K562 (cell line): ENCODE measurements around the gene RNF168. TPM values are rescaled to one million over a fixed set of nuclear protein-coding genes. Genes with fewer than 3 reads are reported as not detected.

ENCODE experiments used
- BHLHE40 ChIP-seq: IDR thresholded peaks from 2 replicates; pipeline ENCODE4 v1.6.1; 2011; ENCODE audit warnings: low read length, improper control_type of control experiment
- EP400 ChIP-seq: fragments of 450-650 bp; IDR thresholded peaks from 2 replicates; pipeline ENCODE4 v1.6.1; 2017; ENCODE audit warnings: antibody characterized with exemption, mild to moderate bottlenecking, moderate library complexity
- FOXA3 ChIP-seq, 2 experiments: fragments of 450-650 bp in 1 of 2; sonication (generic) in 1 of 2; formaldehyde crosslinking; IDR thresholded peaks in 1 of 2; conservative IDR thresholded peaks in 1 of 2; 2 replicates each; pipeline versions ENCODE4 v1.4.0 to v1.8.0; 2020 to 2022; ENCODE audit warnings: mild to moderate bottlenecking in 2 of 2, missing genetic modification reagents in 1 of 2
- FOXK1 ChIP-seq: sonication (generic); formaldehyde crosslinking; IDR thresholded peaks from 2 replicates; pipeline ENCODE4 v1.8.0; 2022; ENCODE audit warnings: missing genetic modification reagents, mild to moderate bottlenecking, borderline replicate concordance
- GTF2A2 ChIP-seq: IDR thresholded peaks from 2 replicates; pipeline ENCODE4 v1.6.1; 2016; ENCODE audit warnings: mild to moderate bottlenecking, missing genetic modification characterization, missing compliant biosample characterization
- NR2C2 ChIP-seq, 2 experiments: fragments of 200-800 bp in 1 of 2; sonication (Bioruptor generic) in 1 of 2; sonication (generic) in 1 of 2; formaldehyde crosslinking in 1 of 2; IDR thresholded peaks; 2 replicates each; pipeline versions ENCODE4 v1.6.1 to v1.8.0; 2016 to 2022; ENCODE audit warnings: mild to moderate bottlenecking in 1 of 2, missing compliant biosample characterization in 1 of 2, missing genetic modification characterization in 1 of 2, missing genetic modification reagents in 1 of 2
- PML ChIP-seq: IDR thresholded peaks from 2 replicates; pipeline ENCODE4 v1.6.1; 2012; ENCODE audit warnings: low read length, inconsistent platforms
- POLR2AphosphoS2 ChIP-seq: IDR thresholded peaks from 2 replicates; pipeline ENCODE4 v1.6.1; 2012; ENCODE audit warnings: low read length, improper control_type of control experiment
- RB1 ChIP-seq: fragments of 450-650 bp; IDR thresholded peaks from 2 replicates; pipeline ENCODE4 v1.6.1; 2017; ENCODE audit warnings: low read depth, mild to moderate bottlenecking
- TAF7 ChIP-seq: fragments of 450-650 bp; IDR thresholded peaks from 2 replicates; pipeline ENCODE4 v1.6.1; 2016; ENCODE audit warnings: missing genetic modification characterization, missing compliant biosample characterization
- TRIM24 ChIP-seq, 2 experiments: fragments of 450-650 bp; IDR thresholded peaks; 2 replicates each; pipeline ENCODE4 v1.6.1; 2016
- ZBED1 ChIP-seq: IDR thresholded peaks from 2 replicates; pipeline ENCODE4 v1.6.1; 2014
- ZBTB17 ChIP-seq: fragments of 450-650 bp; formaldehyde crosslinking; IDR thresholded peaks from 2 replicates; pipeline ENCODE4 v1.4.0; 2020; ENCODE audit warnings: mild to moderate bottlenecking
- ZNF12 ChIP-seq: sonication (generic); formaldehyde crosslinking; IDR thresholded peaks from 2 replicates; pipeline ENCODE4 v1.4.0; 2020; ENCODE audit warnings: mild to moderate bottlenecking, missing genetic modification reagents
- ZNF133 ChIP-seq: fragments of 250-450 bp; sonication (Bioruptor Pico); IDR thresholded peaks from 2 replicates; pipeline ENCODE4 v1.4.0; 2020; ENCODE audit warnings: mild to moderate bottlenecking
- ZNF780A ChIP-seq: fragments of 250-450 bp; sonication (Bioruptor Pico); IDR thresholded peaks from 2 replicates; pipeline ENCODE4 v1.5.0; 2021; ENCODE audit warnings: mild to moderate bottlenecking
- polyA plus RNA-seq, 8 experiments: library from polyadenylated mRNA; depleted of rRNA in 4 of 8; stranded (reverse) in 5 of 8; unstranded in 3 of 8; fragments of >200 nt; fragmentation: Nextera tagmentation in 2 of 8; fragmentation: Illumina TruSeq in 1 of 8; extraction: Ambion mirVana in 2 of 8; extraction: Trizol in 1 of 8; gene quantifications; 2 replicates each; pipeline versions ENCODE4 v1.2.1 to v1.2.3, GENCODE V29; 2011 to 2014; ENCODE audit warnings: inconsistent platforms in 1 of 8, missing spikeins in 1 of 8
- total RNA-seq, 7 experiments: library from RNA; depleted of rRNA in 6 of 7; stranded (reverse); fragments of >200 nt in 6 of 7; fragmentation: Illumina TruSeq in 2 of 7; extraction: Trizol in 2 of 7; gene quantifications; 2 replicates each; pipeline versions ENCODE4 v1.2.1 to v1.2.3, GENCODE V29; 2011 to 2021; ENCODE audit warnings: low replicate concordance in 1 of 7
- TF ChIP-seq, protein P1 (sequence below): fragments of 200-400 bp; formaldehyde crosslinking; IDR thresholded peaks from 2 replicates; pipeline ENCODE4 v1.6.1; 2017; ENCODE audit warnings: mild to moderate bottlenecking, low read depth, low read length, moderate library complexity
- TF ChIP-seq, protein P2 (sequence below), 2 experiments: fragments of 450-650 bp; formaldehyde crosslinking in 1 of 2; IDR thresholded peaks; 2 replicates each; pipeline versions ENCODE4 v1.4.0 to v1.6.1; 2014 to 2020; ENCODE audit warnings: mild to moderate bottlenecking in 2 of 2, borderline replicate concordance in 1 of 2, low read depth in 1 of 2

Gene RNF168
- total and polyA plus RNA-seq, 9 of the 15 experiments (the other 6 are each of a cell fraction or from before 2014, with no cell fraction given), result 6.0 to 32.1 (median 16.6) TPM

DNA sequence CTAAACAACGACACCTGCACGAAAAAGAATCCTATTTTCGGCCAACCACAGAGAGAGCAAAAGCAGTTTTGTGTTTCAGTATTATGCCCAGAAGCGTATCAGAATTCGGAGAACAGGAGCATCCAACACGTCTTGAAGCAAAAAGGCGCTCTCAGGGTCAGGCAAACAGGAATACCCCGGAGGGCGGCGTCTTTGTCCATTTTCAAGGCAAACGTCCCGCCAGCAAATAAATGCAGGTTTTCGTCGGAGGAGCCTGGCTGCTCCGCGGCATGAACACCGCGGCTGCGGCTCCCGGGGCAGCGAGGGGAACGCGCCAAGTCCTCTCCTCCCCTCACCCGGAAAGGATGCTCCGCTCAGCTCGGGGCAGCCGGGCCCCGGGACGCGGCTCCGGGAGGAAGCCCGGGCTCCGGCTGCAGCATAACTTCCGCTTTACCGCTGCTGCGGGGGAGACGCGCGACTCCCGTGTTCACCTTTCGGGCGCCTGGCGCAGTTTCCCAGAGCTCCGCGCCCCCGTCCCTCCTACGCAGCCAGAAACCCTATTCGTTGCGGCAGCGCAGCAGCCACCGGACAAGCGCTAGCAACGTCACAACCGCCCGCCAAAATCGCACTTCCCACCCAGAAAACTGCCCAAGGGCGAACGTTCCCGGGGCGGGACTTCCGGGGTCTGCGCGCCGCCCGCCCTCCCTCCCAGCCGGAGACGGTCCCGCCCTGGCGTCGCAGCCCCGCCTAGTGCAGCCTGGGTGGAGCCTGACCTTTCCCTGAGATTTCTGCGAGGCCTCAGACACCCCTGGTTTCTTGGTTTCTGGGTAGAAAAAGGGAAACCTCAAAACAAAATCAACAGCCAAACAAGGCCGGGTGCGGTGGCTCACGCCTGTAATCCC is at the start of gene RNF168 (continued):
- TF ChIP-seq FOXK1 (CRISPR knock-in tag), result no peak
- TF ChIP-seq NR2C2 (CRISPR knock-in tag; IDR thresholded peaks at IDR 0.05), result 0 out of 2 replicates have a peak, but pooled peaks have one; percentile 44
- TF ChIP-seq NR2C2 (tag; IDR thresholded peaks at IDR 0.05), result peak; percentile 89
- TF ChIP-seq FOXA3 (CRISPR knock-in tag; conservative IDR thresholded peaks at IDR 0.05 in 1 of 2, IDR thresholded peaks at IDR 0.05 in 1 of 2), result peak in 1 of 2 experiments; percentile 17; a peak in 1 of 4 replicates
- peak in 1 of 2 experiments; percentile 64; a peak in 2 of 4 replicates for TF ChIP-seq TRIM24 (IDR thresholded peaks at IDR 0.05)
- TF ChIP-seq ZBED1, result peak; percentile 65; the same call in 1 of the 2 replicates
- TF ChIP-seq ZBTB17 (CRISPR knock-in tag), result 0 out of 2 replicates have a peak, but pooled peaks have one; percentile 18
- no peak for TF ChIP-seq ZNF133 (CRISPR knock-in tag)
- TF ChIP-seq, protein P1, sequence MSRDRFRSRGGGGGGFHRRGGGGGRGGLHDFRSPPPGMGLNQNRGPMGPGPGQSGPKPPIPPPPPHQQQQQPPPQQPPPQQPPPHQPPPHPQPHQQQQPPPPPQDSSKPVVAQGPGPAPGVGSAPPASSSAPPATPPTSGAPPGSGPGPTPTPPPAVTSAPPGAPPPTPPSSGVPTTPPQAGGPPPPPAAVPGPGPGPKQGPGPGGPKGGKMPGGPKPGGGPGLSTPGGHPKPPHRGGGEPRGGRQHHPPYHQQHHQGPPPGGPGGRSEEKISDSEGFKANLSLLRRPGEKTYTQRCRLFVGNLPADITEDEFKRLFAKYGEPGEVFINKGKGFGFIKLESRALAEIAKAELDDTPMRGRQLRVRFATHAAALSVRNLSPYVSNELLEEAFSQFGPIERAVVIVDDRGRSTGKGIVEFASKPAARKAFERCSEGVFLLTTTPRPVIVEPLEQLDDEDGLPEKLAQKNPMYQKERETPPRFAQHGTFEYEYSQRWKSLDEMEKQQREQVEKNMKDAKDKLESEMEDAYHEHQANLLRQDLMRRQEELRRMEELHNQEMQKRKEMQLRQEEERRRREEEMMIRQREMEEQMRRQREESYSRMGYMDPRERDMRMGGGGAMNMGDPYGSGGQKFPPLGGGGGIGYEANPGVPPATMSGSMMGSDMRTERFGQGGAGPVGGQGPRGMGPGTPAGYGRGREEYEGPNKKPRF, result no peak
- peak; percentile 94; the same call in 1 of the 2 replicates for TF ChIP-seq RB1
- peak; percentile 88 for TF ChIP-seq BHLHE40
- TF ChIP-seq ZNF780A (CRISPR knock-in tag), result no peak
- no peak for TF ChIP-seq GTF2A2 (tag)
- peak; percentile 99 for TF ChIP-seq ZNF12 (CRISPR knock-in tag)
- no peak for TF ChIP-seq POLR2AphosphoS2
- peak; percentile 82 for TF ChIP-seq EP400
- TF ChIP-seq, protein P2, sequence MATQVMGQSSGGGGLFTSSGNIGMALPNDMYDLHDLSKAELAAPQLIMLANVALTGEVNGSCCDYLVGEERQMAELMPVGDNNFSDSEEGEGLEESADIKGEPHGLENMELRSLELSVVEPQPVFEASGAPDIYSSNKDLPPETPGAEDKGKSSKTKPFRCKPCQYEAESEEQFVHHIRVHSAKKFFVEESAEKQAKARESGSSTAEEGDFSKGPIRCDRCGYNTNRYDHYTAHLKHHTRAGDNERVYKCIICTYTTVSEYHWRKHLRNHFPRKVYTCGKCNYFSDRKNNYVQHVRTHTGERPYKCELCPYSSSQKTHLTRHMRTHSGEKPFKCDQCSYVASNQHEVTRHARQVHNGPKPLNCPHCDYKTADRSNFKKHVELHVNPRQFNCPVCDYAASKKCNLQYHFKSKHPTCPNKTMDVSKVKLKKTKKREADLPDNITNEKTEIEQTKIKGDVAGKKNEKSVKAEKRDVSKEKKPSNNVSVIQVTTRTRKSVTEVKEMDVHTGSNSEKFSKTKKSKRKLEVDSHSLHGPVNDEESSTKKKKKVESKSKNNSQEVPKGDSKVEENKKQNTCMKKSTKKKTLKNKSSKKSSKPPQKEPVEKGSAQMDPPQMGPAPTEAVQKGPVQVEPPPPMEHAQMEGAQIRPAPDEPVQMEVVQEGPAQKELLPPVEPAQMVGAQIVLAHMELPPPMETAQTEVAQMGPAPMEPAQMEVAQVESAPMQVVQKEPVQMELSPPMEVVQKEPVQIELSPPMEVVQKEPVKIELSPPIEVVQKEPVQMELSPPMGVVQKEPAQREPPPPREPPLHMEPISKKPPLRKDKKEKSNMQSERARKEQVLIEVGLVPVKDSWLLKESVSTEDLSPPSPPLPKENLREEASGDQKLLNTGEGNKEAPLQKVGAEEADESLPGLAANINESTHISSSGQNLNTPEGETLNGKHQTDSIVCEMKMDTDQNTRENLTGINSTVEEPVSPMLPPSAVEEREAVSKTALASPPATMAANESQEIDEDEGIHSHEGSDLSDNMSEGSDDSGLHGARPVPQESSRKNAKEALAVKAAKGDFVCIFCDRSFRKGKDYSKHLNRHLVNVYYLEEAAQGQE (IDR thresholded peaks at IDR 0.05; ENCODE audit: borderline replicate concordance), result no peak
- TF ChIP-seq, protein P2 (CRISPR knock-in tag; IDR thresholded peaks at IDR 0.05; ENCODE audit: low read depth), result no peak
- TF ChIP-seq TAF7, result 0 out of 2 replicates have a peak, but pooled peaks have one; percentile 31
- peak; percentile 77; the same call in 1 of the 2 replicates for TF ChIP-seq PML
